DMS79 (cell line): Measurements from ENCODE around the gene IMMP1L.

Source experiments
- DNase-seq: peaks from one replicate; lab custom pipeline; 2025; lab: John Stamatoyannopoulos, UW

The IMMP1L gene

GRCh38 chr11:31387379-31387778, 122.0 kb downstream of the IMMP1L start:
- no peak for DNase-seq

GRCh38 chr11:31383116-31383515, 126.3 kb downstream of the IMMP1L start:
- DNase-seq: no peak
